ENCODE measurements around the gene CHST9.
"Not testable (repeated sequence)": the region's sequence is repeated elsewhere in the genome, so short reads cannot be mapped to it uniquely, and the experiment has no call there.

CHST9 gene

GRCh38 chr18:27094621-27095020 lies 90.5 kb downstream of the CHST9 start:
- DNase-seq (ENCODE audit: low read depth), result no peak

DNA sequence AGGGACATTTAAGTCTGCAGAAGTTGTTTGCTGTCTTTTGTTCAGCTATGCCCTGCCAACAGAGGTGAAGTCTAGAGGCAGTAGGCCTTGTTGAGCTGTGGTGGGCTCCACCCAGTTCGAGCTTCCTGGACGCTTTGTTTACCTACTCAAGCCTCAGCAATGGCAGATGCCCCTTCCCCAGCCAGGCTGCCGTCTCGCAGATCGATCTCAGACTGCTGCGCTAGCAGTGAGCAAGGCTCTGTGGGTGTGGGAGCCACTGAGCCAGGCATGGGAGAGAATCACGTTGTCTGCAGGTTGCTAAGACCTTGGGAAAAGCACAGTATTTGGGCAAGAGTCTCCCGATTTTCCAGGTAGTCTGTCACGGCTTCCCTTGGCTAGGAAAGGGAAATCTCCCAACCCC lies 91.8 kb downstream of the CHST9 start:
- DNase-seq (ENCODE audit: low read depth), result not testable (repeated sequence)

GRCh38 chr18:27081701-27082100 lies 103.4 kb downstream of the CHST9 start:
- no peak for DNase-seq (ENCODE audit: low read depth)

DNA sequence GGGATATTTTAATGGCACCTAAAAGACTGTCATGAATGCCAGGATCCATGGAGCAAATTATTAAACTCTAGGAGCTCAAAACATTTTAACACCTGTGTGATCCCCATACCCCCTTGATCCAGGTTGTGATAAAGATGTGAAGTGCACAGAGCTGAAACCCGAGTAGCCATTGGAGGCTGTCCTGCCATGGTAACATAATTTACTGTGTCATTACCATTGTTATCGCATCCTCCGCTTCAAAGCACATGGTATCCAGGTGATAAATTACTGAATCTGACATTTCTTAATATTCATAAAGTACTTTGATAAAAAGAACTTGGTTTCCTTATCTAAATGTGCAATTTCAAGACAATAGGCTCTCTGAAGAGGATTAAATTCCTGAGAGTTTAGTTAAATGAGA lies 109.3 kb downstream of the CHST9 start:
- DNase-seq (ENCODE audit: low read depth), result no peak

DNA sequence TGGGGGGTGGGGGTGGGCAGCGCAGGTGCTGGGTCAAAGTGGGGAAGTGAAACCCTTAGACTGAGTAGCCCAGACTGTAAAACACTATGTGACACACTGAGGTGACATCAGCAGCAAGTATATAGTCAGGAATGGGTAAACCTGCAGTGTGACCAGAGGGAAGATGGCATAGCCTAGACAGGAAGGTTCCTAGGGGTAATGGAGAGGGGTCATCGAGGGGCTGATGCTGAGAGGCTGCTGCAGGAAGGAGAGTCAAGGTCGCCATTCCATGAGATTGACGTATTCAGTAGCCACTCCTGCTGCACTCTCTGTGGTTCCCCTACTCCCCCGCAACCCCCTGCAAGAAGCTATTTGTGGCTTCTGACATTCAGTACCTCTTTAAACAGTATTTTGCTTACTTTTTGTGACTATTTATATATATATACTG lies 111.7 kb downstream of the CHST9 start:
- no peak for DNase-seq (ENCODE audit: low read depth)

- no peak for DNase-seq (ENCODE audit: low read depth)
These were observed 120.4 kb downstream of the CHST9 start for GRCh38 chr18:27064673-27065072.

DNA sequence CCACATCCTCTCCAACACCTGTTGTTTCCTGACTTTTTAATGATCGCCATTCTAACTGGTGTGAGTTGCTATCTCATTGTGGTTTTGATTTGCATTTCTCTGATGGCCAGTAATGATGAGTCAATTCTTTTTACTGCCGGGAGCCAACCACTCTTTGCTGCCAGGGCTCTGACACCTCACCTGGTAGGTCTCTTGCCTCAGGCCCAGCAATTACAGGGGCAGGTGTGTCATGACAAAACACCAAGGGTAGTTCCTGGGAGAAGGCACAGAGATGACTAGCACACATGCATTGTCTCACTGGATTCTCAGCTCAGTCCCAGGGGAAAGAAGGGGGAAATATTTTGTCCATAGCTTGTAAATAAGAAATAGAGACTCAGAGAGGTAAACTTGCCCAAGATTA lies 122.3 kb downstream of the CHST9 start:
- DNase-seq (ENCODE audit: low read depth), result no peak

DNA sequence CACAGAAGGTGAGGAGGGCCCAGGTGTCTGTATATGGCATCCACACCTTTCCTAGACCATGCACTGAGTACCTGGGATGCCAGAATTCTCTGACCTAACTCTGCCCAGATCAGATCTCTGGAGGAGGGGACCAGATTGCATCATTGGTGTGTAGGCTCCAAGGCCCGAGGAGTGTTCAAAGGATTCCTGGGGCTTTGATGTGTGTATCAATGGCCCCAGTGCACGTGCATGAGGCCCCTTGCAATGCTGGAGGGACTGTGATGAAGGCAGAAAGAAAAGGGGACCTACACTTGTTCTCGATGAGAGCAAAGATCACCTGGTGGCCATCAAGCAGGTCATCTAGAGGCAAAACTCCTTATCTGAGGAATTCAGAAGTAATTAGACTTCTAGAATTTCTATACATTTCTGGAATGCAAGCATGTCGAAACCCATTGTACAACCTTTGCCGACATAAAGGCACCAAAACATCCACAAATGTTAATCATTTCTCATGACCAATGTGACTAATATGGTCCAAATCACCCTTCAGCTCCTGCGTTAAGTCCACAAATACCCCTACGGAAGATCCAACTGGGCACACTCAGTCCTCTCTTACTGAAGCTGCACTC lies 123.5 kb downstream of the CHST9 start:
- no peak for DNase-seq (ENCODE audit: low read depth)

DNA sequence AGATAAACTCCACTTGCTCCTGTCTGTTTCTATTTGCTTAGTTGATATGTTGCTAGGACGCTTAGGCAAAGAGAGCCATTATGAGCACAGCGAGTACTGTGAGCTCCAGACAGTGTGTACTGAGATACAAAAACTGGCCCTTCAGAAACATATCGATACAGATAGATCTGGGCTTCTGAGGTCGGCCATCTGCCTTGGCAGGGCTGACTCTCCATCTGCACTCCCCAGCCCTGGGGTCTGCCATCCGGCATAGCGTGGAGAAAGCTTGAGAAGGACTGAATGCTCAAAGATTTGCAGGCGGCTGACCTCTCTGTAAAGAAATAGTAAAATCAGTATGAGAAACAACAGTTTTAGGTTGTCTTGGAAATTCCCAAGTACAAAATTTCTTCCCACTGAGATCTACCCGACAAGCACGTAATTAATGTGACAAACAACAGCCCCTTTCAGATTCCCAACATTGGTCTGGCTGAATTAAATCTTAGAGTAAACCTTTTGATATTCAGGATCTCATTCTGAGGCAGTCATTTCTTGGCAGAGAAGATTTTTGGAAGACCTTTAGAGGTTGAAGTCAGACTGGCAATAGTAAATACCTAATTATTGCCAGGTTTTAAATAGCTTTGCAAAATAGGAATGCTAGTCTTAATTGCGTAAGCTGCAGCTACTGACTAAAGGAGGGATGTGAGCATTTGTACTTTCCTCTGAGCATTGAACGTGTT lies 127.4 kb downstream of the CHST9 start:
- no peak for DNase-seq (ENCODE audit: low read depth)

- no peak for DNase-seq (ENCODE audit: low read depth)
These were observed 130.2 kb downstream of the CHST9 start for GRCh38 chr18:27054926-27055325.

DNA sequence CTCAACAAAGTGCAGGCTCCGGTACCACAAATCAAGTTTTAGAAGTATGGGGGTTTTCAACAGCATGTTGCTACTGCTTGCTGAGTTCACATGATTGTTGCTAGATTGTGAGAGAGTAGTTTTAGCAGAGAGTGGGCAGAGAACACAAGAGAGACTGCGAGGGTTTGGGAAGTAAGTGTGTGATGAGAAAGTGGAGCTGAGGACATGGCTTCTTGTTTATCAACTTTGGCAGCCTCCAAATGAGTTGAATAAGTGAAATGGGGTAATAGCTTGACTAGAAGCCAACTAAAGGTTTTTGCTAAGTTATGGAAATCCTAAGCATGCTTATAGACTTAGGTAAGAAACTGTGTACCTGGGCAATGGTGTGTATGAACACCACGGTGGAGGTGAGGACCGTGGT lies 135.1 kb downstream of the CHST9 start:
- no peak for DNase-seq (ENCODE audit: low read depth)

DNA sequence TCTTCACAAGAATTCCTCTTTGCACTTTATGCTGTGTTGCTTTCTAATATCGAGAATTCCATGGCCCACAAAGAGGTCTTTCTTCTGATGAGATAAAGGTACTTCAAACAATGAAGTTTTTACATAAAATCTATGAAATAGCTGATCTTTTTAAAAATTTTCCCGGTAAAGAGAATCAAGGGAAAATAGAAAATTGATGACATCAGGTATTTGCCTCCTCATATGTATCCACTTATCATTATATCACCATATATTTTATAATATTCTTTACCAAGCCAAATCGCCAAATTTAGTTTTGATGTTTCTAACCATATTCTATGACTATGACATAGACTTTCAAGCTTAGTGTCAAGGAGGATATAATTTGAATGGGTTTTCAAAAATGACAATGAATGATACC lies 139.8 kb downstream of the CHST9 start:
- no peak for DNase-seq (ENCODE audit: low read depth)

- no peak for DNase-seq (ENCODE audit: low read depth)
These were observed 142.9 kb downstream of the CHST9 start for GRCh38 chr18:27042177-27042576.

DNA sequence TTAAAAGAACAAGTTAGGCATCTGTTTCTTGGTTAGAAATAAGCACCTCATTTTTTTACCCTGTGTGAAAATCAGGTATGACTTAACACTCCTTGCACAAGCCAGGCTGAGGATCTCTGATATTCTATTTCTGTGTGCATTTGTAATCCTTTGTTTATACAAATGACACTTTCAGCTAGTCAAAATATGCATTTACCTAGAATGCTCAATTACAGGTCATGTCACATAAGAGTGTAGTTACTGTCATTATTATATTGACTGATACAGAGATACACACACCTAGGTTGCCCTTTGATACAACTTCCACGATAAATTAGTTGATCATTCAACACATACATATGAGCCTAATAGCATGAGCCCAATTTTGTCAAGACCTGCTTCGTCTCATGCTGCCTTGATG lies 144.3 kb downstream of the CHST9 start:
- DNase-seq (ENCODE audit: low read depth), result no peak

- DNase-seq (ENCODE audit: low read depth), result no peak
These were observed 151.4 kb downstream of the CHST9 start for GRCh38 chr18:27033722-27034121.

DNA sequence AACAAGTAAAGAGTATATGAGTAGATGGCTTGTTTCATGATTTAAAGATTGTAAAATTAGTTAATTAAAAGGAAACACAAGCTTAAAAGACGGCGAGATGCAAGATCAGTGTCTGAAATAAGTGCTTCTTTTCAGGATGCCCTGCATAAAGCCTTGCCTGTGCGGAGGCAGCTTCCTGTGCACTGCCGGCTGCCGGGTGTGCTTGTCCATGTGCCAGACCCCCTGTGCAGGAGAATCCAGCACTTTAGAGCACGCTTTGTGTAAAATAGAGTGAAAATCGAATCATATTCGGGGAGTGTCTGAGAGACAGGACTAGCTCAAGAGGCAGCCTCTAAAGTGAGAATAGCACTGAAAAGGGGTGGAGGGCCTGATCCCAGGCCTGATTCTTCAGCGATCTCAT lies 154.7 kb downstream of the CHST9 start:
- no peak for DNase-seq (ENCODE audit: low read depth)

DNA sequence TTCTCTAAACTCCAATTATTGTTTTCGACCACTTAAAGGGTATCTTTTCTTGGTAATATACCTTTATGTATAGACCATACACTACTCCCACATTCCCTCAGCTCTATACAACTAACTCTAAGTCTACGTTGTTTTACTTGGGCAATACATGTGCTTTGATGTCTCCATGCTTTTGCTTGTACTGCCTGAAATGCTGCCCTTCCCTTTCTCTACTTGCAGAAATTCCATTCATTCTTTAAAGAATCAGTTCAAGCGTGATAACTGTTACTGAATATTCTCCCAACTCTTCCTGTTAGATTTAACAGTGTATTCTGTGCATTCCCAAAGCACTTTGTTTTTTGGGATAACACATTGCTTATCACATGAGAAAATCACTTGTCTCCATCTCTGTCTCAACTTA lies 162.6 kb downstream of the CHST9 start:
- DNase-seq (ENCODE audit: low read depth), result no peak

- no peak for DNase-seq (ENCODE audit: low read depth)
These were observed 167.1 kb downstream of the CHST9 start for GRCh38 chr18:27017901-27018500.

GRCh38 chr18:27014841-27015240 lies 170.3 kb downstream of the CHST9 start:
- DNase-seq (ENCODE audit: low read depth), result no peak

- DNase-seq (ENCODE audit: low read depth), result no peak
These were observed 174.3 kb downstream of the CHST9 start for GRCh38 chr18:27010784-27011183.

DNA sequence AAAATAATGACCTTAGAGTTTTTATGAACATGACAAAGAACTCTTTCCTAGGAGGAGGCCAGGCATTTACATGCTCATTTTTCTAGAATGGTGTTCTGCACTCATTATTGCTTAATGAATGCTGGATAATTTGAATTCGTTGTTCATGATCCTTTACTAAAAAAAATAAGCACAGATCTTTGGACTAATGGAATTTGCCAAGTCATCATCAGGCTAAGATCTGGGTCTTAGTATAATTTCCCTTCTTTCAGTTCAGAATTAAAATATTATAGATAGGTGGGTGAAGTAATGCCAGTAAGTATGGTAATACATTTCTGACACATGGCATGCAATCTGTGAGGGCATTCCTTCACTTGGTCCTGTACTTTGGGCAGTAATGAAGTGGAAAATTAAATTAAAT lies 175.8 kb downstream of the CHST9 start:
- no peak for DNase-seq (ENCODE audit: low read depth)

DNA sequence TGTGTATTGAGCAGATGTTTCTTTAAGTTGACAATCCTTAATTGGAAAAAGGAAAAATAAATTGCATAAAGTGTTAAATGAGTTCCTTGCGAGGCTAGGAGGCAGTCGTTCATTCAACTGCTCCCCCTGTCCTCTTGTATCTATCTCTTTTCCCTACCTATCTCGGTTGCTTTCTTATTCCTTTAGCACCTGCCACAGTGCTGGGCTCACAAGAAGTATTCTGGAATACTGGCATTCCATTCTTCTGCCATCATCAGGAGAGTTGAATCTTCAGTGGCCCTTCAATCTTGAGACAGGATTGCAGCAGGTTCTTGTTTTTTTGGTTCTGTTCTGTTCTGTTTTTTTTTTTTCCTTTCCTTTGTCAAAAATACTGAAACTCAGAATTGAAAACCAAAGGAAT lies 176.5 kb downstream of the CHST9 start:
- no peak for DNase-seq (ENCODE audit: low read depth)

- DNase-seq (ENCODE audit: low read depth), result no peak
These were observed 177.2 kb downstream of the CHST9 start for GRCh38 chr18:27007880-27008279.

GRCh38 chr18:27005589-27005988 lies 179.5 kb downstream of the CHST9 start:
- DNase-seq (ENCODE audit: low read depth), result no peak
